ENCODE measurements around the gene CSF2.

The CSF2 gene

DNA sequence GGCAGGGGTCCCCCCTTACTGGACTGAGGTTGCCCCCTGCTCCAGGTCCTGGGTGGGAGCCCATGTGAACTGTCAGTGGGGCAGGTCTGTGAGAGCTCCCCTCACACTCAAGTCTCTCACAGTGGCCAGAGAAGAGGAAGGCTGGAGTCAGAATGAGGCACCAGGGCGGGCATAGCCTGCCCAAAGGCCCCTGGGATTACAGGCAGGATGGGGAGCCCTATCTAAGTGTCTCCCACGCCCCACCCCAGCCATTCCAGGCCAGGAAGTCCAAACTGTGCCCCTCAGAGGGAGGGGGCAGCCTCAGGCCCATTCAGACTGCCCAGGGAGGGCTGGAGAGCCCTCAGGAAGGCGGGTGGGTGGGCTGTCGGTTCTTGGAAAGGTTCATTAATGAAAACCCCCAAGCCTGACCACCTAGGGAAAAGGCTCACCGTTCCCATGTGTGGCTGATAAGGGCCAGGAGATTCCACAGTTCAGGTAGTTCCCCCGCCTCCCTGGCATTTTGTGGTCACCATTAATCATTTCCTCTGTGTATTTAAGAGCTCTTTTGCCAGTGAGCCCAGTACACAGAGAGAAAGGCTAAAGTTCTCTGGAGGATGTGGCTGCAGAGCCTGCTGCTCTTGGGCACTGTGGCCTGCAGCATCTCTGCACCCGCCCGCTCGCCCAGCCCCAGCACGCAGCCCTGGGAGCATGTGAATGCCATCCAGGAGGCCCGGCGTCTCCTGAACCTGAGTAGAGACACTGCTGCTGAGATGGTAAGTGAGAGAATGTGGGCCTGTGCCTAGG is at the start of gene CSF2:
Gene CSF2 (plus strand): TSS at position 559 of the 783 bp plus-strand sequence. CDS start 35 bp downstream, at position 594.
- no peak for DNase-seq

DNA sequence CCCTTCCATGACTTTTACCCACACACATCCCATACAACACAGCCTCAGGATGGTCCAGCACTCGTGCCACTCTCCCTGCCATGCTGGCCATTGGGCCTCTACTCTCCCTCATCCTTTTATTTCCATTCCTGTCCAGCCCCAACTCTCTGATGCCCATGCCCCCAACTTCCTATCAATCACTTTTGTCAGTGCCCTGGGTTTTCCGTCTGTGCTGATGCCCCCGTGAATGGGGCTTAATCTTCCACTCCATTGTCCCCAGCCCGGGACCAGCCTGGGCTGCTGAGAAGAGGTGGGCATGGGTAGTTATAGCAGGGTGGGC is 49.5 kb upstream of the CSF2 start:
- DNase-seq = no peak

DNA sequence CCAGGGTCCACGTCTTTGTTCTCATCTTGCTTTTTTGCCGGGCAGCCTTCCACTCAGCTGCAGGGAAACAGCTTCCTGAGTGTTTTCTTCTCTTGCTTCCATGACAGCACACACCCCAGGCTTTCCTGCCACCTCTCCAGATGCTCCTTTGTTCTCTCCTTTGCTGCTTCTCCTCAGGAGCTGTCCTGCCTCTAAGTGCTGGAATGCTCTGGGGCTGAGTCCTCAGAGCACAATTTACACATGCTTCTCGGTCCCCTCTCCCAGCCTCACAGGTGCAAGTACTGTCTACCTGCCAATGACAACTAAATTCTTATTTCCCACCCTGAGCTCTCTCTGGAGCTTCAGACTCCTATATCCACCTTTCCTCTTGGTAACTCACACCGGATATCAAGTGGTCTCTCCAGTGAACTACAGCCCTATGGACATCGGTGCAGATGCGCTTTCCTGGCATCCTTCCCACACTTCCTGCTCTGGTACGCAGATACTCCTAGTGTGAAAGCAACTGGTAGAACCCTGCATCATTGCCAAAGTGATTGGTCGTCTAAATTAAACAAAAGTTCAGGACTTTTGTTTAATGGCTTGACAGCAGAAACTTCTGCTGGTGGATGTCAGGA is 48.7 kb upstream of the CSF2 start:
- no peak for DNase-seq

DNA sequence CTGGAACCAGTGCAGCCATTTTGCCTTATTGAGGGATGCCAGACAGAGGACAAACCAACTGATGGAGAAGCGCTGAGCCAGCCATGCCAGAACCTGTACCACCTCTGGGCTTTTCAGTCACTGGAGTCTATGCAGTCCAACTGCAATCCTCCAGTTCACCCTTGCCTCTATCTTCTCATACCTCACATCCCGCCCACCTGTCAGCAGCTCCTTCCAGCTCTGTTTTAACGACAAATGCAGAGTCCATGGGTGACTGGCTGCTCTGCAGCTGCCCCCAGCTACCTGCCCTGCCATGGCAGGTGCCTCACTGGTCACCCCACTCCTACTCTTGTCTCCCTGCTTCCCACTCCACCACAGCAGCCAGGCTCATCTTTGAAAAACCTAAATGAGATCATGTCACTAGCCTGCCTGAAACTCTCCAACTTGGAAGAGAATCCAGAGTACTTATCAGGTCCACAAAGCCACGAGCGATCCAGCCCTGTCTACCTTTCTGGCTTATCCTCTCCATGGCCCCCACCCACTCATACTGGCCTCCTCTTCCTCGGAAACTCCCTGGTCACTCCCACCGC is 48.1 kb upstream of the CSF2 start:
- DNase-seq = no peak

DNA sequence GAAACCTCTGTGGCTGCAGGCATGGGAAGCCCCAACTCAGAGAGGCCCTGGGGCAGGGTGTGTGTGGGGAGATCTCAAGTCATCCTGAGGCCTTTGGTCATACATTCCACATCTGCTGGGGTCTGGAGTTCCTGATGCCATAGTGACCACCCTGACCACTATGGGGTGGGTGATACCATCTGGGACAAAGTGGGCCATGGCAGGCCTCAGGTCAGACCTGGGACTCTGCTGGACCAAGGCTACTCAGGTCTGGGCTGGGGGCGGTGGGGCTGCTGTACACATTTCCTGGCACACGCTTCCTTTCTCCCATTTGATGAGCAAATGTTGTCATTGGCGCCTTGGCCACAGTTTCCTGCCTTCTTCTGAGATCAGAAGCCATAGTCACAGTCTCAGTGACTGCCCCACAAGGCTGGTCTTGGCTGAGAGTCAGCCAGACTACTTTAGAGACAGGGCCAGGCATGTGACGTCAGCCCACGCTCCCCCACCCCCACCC is 47.0 kb upstream of the CSF2 start:
- DNase-seq = no peak

DNA sequence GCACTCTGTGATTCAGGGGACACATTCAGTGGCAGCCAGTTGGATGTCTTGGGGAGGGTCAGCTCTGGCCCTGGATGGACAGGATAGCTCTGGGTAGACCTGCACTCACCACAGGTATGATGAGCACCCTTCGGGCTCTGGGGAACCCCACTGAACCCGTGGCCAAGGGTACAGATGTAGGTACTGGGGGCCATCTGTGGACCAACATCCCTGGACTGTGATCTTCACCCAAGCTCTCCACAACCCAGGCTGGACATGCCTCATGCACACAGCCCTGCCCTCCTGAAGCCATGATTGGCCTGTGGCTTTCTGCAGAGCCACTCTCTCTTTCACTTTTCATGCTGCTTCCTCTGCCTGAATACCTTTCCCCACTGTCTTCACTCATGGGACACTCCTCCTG is 46.6 kb upstream of the CSF2 start:
- DNase-seq = no peak

DNA sequence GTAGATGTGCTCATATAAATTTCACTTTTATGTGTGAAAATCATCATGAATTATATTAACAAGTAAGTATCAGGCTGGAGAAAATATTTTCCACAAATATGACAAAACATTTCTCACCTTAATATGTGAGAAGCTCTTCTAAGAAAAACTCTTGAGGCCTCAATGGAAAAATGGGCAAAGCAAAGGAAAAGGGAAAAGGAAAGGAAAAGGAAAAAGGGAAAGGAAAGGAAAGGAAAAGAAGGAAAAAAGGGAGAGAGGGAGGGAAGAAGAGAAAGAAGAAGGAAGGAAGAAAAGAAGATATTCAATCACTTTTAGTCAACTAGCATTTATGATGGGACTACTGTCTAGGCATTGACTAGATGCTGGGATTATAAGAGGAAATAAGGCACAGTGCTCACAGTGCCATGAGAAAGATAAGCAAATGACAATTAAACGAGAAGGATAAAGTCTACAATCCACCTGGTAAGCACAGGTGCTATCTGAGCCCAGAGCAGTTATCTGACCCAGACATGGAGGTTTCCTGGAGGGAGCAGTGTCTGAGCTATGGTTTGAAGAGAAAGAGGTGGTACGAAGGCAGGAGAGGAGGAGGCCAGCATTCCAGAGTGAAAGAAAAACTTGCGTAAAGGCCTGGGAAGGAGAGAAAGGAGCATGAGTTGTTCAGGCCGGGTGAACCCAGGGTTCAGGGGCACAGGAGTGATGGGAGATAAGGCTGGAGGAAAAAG is 43.8 kb upstream of the CSF2 start:
- DNase-seq = no peak

DNA sequence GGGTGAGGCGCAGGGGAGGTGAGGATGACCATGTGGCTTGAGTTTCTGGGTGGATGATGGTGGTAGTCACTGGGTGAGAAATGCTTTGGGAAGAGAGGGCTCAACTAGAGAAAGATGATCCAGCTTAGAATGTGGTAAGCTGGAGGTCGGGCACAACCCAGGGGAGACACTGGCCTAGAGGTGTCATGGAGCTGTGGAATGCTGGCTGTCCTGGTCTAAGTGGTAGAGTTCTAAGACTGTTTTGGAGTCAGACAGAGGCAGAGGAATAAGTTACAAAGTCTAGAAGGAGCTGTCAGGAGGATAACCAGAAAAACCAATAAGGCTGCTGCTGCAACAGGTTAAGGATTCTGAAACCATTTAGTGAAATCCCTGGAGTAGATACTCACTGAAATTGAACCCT is 43.0 kb upstream of the CSF2 start:
- DNase-seq = no peak

DNA sequence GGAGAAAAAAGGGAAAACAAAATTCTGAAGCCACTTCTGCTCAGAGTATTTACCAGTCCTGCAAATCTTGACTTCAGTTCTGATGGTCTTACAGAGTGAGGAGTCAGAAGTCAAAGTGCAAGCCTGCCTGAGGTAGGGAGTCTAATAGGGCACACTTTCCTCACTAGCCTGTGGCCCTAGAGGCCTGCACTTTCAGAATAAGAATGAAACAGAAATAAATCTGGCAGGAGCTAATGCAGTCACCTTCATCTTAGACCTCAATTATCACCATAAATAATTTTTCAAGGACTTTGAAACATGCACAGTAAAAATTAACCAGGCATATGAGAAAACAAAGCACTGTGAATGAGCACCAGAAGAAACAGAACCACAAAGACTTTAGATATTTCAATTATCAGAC is 41.4 kb upstream of the CSF2 start:
- no peak for DNase-seq

DNA sequence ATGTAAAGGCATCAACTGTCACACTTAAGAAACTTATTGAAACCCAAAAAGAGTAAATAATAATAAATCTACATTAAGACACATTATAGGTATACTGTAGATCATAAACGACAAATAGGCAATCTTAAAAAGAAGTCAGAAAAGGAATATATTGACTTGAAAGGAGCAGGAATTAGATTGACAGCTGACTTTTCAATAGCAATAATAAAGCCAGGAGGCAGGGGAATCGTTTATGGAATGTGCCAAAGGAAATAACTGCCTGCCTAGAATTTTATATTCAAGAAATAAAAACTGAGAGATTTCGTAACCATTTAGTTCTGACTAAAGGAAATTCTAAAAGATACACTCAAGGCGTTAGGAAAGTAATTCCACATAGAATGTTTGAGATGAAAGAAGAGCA is 40.5 kb upstream of the CSF2 start:
- DNase-seq = no peak

DNA sequence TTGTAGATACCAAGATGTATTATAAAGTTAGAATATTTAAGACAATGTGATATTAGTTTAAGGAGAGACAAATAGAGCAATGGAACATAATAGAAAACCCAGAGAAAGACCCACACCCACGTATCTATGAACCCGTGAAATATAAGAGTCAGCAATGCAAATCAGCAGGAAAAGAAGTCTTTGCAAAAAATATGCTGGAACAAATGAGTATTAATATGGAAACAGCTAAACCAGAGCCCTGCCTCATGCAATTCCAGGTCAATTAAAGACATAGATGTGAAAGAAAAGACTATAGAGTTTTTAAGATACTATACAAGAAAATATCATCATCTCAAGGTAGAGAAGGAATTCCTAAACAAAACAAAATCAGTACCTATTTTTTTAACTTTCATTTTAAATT is 36.2 kb upstream of the CSF2 start:
- DNase-seq = no peak

DNA sequence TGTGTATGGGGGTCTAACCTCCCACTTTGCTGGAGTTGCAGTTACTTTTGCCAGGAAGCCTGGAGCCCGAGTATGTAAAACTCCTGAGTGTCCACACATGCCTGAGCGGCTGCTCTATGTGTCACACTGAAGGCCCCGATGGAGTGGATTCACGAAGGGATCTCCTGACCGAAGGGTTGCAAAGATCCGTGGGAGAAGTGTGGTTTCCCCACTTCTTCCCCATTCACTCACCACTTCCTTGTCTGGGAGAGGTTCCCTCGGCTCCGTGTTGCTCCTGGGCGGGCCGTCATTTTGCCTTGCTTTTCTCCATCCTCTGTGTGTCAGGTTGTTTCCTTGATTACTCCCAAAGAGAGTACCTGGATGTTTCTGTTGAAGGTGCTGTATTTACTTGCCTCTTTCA is 29.4 kb upstream of the CSF2 start:
- DNase-seq = no peak

DNA sequence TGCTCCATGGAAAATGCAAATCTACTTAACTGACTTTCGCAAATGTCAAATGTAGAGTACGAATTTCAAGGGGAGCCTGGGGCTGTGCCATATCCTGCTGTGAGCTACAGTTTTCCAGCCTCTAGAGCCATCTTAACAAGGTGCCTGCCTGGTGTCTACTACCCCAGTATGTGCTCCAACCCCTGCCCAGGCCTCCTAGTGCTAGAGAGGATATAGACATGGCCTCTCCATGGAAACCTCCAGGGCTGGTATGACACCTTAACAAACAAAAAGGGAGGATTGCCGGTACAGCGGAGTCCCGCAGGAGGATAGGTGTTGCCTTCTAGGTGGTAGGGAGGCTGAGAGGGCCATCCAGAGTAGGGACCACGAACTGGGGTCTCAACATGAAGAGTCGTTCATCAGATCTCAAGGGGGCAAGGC is 26.7 kb upstream of the CSF2 start:
- DNase-seq = no peak

DNA sequence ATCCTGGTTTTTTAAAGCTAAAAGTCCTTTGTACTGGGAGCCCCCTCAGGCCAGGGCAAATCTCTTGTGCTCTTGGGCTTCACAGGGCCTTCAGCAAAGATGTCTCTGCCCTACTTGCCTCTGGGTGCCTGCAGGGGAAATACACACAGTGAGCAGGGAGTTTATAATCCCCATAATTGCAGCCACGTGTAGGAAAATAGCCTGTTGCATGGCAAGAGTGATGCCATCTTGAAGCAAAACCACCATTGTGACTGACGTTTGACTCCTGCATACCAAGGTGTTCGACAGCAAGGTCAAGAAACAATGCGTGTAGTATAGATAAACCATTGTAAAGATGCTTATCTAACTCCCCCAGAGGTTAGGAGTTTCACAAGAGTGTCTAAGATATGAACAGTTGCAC is 24.5 kb upstream of the CSF2 start:
- no peak for DNase-seq

DNA sequence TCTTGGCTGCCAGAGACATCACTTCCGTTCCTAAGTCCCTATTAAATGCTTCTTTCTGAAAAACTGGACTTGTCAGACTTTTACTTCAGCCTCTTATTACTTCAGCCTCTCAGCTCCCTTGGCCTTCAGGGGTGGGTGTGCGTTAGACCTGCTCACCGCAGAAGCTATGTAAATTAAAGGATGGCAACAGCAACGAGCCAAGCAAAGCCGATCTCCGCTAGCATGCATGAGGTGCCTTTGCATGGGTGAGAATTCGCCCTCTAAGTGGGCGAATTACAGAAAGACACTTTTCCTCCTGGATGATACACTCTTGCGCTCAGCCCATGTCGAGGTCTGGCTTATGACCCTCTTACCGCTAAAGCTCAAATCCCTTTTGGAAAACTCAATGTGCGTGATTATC is 24.0 kb upstream of the CSF2 start:
- DNase-seq = no peak

DNA sequence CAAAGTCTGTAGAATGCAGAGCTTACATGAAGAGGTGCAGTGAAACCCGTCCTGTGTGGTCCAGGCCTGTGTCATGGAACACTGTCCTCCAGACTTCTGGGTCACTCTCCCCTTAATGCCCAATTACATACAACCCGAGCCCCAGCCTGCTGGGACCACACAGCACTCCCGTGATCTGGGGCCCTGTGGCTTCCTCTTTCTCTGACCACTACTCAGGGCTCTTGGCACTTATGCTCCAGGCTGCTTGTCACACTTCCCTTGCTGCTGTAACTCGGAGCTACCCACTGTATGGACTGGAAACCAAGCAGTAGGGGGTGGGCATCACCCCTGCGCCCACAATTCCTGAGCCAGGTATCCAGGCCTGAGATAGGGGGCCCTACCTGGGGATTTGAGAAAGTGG is 23.5 kb upstream of the CSF2 start:
- no peak for DNase-seq

DNA sequence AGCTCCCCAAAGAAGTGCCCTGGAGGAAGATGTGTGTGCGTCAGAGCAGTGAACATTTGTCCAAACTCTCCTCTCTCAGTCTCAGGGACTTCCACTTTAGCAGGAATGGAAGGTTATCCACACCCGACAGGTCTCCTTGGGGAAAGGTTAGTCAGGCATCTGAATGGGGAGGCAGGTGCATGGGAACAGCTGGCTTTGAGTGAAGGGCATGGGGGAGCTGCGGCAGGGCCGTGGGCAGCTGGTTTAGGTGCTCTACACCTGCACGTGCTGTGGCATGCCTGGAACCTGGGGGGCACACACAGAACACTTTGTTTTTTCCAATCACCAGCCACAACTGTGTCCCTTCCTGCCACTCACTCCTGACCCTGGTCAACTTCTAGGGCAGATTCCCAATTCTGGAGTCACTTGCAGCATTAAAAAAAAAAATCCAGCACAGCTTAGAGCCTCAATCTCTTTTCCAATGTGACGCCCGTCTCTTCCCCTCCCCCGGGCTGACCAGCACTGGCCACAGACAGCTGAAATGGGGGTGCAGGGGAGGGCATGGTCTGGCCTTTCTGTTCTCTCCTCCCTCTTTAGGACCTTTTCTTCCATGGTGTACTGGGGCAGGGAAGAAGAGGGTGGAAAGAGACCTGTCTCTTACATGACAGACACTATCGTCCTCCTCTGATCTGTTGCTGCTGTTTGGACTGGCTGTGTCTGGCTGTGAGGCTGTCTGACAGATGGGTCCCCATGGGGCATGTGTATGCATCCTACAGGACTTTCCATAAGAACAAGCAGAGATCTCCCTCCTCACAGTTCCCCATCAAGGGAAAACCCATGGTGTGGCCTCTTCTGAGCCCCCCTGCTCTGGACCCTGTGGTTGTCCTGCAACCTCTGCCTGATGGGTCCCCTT is 22.7 kb upstream of the CSF2 start:
- DNase-seq = no peak

DNA sequence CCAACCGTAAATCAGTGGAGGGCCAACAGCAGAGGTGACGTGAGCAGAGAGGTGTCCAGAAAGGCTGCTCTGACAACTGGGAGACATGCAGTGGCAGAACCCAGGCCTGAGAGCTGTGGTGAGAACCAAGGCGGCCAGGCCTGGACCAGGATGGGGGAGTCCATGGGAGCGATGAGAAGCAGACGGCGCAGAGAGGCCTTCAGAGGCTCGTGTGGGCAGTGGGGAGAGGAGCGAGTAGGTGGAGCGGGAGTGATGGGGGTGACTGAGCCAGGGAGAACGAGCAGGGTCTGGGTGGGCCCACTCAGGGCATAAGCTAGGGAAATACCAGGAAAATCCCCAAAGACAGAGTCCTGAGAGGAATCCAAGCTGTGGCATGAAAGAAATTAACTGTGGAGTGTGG is 21.1 kb upstream of the CSF2 start:
- DNase-seq = no peak

DNA sequence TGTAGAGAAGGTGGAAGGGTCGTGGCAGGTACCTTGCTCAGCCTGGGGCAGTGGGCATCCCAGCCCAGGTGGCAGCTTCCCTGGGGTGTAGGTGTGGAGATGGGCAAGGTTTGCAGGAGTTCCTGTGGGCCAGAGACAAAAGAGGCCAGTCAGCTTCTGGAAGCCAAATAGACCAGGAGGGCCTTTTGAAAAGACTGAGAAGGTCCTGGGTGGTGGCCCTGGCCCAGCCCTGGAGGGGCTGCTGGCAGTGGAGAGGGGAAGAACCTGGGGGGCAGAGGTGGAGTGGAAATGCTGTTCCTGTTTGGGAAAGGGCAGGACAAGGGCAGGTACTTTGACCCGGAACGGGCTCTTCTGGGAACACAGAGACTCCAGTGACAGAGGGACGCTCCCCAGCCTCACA is 20.1 kb upstream of the CSF2 start:
- no peak for DNase-seq

DNA sequence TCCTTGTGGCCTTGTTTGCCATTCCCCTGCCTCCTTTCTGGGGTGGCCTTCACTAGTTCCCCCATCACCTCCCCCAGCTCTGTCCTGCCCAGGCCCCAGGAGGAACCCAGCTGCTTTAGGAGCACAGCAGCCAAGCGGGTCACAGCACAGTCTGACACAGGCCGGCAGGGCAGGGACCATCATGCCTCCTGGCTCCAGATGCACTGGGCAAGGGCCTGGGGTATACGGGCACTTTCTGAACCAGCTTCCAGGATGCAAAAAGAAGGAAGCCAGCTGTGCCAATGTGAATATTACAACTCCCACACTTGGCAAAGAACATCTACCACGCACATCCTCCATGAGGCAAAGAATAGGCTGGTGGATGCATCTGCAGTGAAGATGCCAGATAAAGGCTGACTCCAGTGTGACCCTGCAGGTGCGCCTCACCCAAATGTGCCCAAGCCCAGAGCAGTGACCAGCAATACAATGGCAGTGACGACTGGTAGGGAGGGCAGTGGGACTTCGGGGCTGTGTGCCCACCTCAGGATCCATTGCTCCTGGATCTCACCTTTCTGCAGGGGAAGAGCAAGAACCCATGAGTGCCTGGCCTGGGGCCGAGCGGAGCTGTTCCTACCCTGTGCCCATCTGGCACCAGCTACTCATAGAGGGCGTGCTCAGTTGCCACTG is 19.4 kb upstream of the CSF2 start:
- DNase-seq = no peak

DNA sequence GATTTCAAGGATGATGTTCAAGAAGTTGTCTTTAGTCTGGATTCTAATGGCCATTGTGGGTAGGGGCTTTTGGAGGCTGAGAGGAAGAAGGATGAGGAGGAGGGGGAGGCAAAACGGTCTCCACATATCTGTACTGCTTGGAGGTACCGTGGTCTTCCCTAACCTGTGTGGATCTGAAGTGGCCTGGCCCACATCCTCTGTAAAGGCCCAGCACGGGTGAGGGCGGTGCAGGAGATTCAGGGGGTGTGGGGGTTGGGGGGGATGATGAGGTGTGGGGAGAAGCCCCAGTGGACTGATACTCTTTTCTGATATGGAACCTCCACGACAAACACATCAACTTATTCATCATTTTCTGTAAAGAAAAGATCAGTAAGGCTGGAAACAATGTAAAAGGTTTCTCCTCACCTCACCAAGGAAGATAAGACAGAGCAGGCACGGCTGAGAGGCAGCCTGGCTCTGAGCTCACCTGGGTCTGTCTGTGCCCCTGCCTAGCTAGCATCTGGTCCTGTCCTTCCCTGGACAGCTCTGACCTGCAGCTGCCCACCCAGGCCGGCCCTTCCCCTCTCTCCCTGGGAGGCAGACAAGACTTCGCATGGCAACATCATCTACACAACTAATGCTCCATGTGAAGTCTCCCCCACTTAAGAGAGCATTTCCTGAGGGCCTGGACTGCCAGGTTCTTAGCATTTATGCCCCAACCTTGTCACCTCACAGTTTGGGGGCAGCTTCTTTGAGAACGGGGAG is 18.7 kb upstream of the CSF2 start:
- DNase-seq = no peak

DNA sequence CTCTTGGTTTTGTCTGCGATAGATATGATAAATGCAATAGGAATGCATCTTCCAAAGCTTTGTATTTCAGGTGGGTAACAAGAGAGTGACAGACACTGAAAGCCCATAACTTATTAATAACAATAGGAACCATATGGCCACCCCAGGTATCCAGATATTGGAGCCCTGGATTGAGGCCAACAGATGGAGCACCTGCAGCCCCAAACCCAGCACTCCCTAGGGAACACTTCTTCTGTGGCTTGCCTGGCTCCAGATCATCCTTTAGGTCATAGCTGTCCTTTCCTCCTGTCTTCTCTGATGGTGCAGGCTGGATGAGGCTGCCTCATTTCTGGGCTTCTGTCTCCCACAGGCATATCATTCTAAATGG is 18.2 kb upstream of the CSF2 start:
- no peak for DNase-seq

All from fibroblast of upper back skin (primary cell).